HCT116 (cell line): ENCODE measurements around the gene CSF2RB. TPM values are rescaled to one million over a fixed set of nuclear protein-coding genes. Genes with fewer than 3 reads are reported as not detected.

ENCODE experiments used
- ATAC-seq: fragments of 200-7000 bp; cut with Tn5 transposase; 2 replicates; pipeline ENCODE4 v1.9.1; 2020; ENCODE audit warnings: mild to moderate bottlenecking, moderate library complexity
- BruUV-seq: library from RNA; stranded (reverse); fragments of 400-500 nt; replicated peaks from 2 replicates; lab custom pipeline; 2021; lab: Mats Ljungman, UMichigan
- CTCF ChIA-PET: fragments of 300-600 bp; sonication (Branson Sonifier 250); formaldehyde crosslinking; loops from one replicate; lab custom pipeline; 2021; ENCODE audit warnings: antibody characterized with exemption; lab: Charles Lee
- POLR2A ChIA-PET: fragments of 300-600, 350-600 bp; sonication (Branson Sonifier 250); formaldehyde crosslinking; loops from one replicate; lab custom pipeline; 2021; ENCODE audit warnings: antibody characterized with exemption; lab: Charles Lee
- RAD21 ChIA-PET, 2 experiments: fragments of 300-600 bp; sonication (Branson Sonifier 250); formaldehyde crosslinking; loops; one replicate each; lab custom pipeline; 2023; ENCODE audit warnings: low total read pairs in 2 of 2; ENCODE audit not compliant: uncharacterized antibody in 2 of 2, unreplicated experiment in 2 of 2, low non-redundant PET in 1 of 2; lab: Charles Lee
- DNase-seq: peaks from one replicate; pipeline ENCODE4 v3.0.0-alpha.2; 2010; ENCODE audit warnings: low read depth, low spot score
- H2AFZ ChIP-seq: fragments of 200-600 bp; shearing (Covaris generic), sonication (generic); 2 replicates; pipeline ENCODE4 v1.6.1; 2017; ENCODE audit warnings: low read depth, mixed run types, mixed read lengths, antibody characterized with exemption, low read length; ENCODE audit not compliant: poor library complexity, severe bottlenecking
- H3K27ac ChIP-seq: 2 replicates; pipeline ENCODE4 v1.5.1; 2012; ENCODE audit warnings: low read depth, low read length
- H3K27me3 ChIP-seq: fragments of 200-600 bp; sonication (generic); 2 replicates; pipeline ENCODE4 v1.6.1; 2016; ENCODE audit warnings: mixed run types, low read length, mixed read lengths; ENCODE audit not compliant: insufficient read depth
- H3K36me3 ChIP-seq, 2 experiments: fragments of 200-500 bp in 1 of 2; fragments of 200-600 bp in 1 of 2; sonication (Bioruptor generic) in 1 of 2; sonication (generic) in 1 of 2; 2 replicates each; pipeline versions ENCODE4 v1.5.1 to v1.6.1; 2014 to 2016; ENCODE audit warnings: low read length in 2 of 2, inconsistent platforms in 1 of 2, mixed read lengths in 1 of 2, mixed run types in 1 of 2; ENCODE audit not compliant: insufficient read depth in 2 of 2, control insufficient read depth in 1 of 2
- H3K4me1 ChIP-seq, 2 experiments: fragments of 200-600 bp in 1 of 2; sonication (generic) in 1 of 2; 2 replicates each; pipeline versions ENCODE4 v1.5.1 to v1.6.1; 2012 to 2017; ENCODE audit warnings: low read length in 2 of 2, inconsistent platforms in 1 of 2, mild to moderate bottlenecking in 1 of 2, mixed read lengths in 1 of 2, mixed run types in 1 of 2, moderate library complexity in 1 of 2; ENCODE audit not compliant: insufficient read depth in 2 of 2, control insufficient read depth in 1 of 2
- H3K4me2 ChIP-seq: fragments of 200-600 bp; sonication (generic); 2 replicates; pipeline ENCODE4 v1.6.1; 2017; ENCODE audit warnings: mixed run types, low read length, mixed read lengths
- H3K4me3 ChIP-seq, 2 experiments: fragments of 200-600 bp in 1 of 2; sonication (generic) in 1 of 2; replicated peaks in 1 of 2; 2 replicates each; pipeline ENCODE4 v1.5.1; 2011 to 2016; ENCODE audit warnings: low read length in 2 of 2, control low read depth in 1 of 2, low read depth in 1 of 2, mild to moderate bottlenecking in 1 of 2, mixed read lengths in 1 of 2, mixed run types in 1 of 2
- H3K79me2 ChIP-seq: fragments of 200-600 bp; sonication (generic); 2 replicates; pipeline ENCODE4 v1.6.1; 2017; ENCODE audit warnings: mild to moderate bottlenecking, mixed run types, low read length, moderate library complexity, mixed read lengths; ENCODE audit not compliant: insufficient read depth
- H3K9ac ChIP-seq: fragments of 200-600 bp; sonication (generic); 2 replicates; pipeline ENCODE4 v1.6.1; 2016; ENCODE audit warnings: low read length, mixed read lengths
- H3K9me2 ChIP-seq: fragments of 200-600 bp; sonication (generic), shearing (Covaris generic); 2 replicates; pipeline ENCODE4 v1.6.1; 2017; ENCODE audit warnings: mixed run types, mild to moderate bottlenecking, moderate library complexity; ENCODE audit not compliant: insufficient read depth
- H3K9me3 ChIP-seq, 2 experiments: fragments of 200-500 bp in 1 of 2; fragments of 200-600 bp in 1 of 2; sonication (Bioruptor generic) in 1 of 2; sonication (generic) in 1 of 2; 2 replicates each; pipeline ENCODE4 v1.6.1; 2014 to 2017; ENCODE audit warnings: low read length in 2 of 2, mixed read lengths in 2 of 2, inconsistent platforms in 1 of 2, low read depth in 1 of 2, mild to moderate bottlenecking in 1 of 2, mixed run types in 1 of 2, moderate library complexity in 1 of 2; ENCODE audit not compliant: control insufficient read depth in 1 of 2, insufficient read depth in 1 of 2
- H4K20me1 ChIP-seq: fragments of 200-600 bp; sonication (generic), shearing (Covaris generic); 2 replicates; pipeline ENCODE4 v1.6.1; 2017; ENCODE audit warnings: mixed run types, mild to moderate bottlenecking, moderate library complexity; ENCODE audit not compliant: insufficient read depth
- ATF3 ChIP-seq: IDR thresholded peaks from 2 replicates; pipeline ENCODE4 v1.6.1; 2012
- CBX3 ChIP-seq: IDR thresholded peaks from 2 replicates; pipeline ENCODE4 v1.6.1; 2012; ENCODE audit warnings: low read depth
- CTCF ChIP-seq, 3 experiments: fragments of 200-600 bp in 1 of 3; sonication (generic) in 1 of 3; IDR thresholded peaks in 2 of 3; conservative IDR thresholded peaks in 1 of 3; 2 replicates each; pipeline ENCODE4 v1.5.1; 2012 to 2017; ENCODE audit warnings: low read depth in 2 of 3, low read length in 2 of 3, antibody characterized with exemption in 1 of 3, borderline replicate concordance in 1 of 3, control low read depth in 1 of 3, mild to moderate bottlenecking in 1 of 3, mixed read lengths in 1 of 3, mixed run types in 1 of 3, moderate library complexity in 1 of 3; ENCODE audit not compliant: insufficient read depth in 1 of 3
- EZH2 ChIP-seq: fragments of 200-600 bp; sonication (generic); IDR thresholded peaks from 2 replicates; pipeline ENCODE4 v1.6.1; 2017; ENCODE audit warnings: antibody characterized with exemption, mixed run types
- JUND ChIP-seq: IDR thresholded peaks from 2 replicates; pipeline ENCODE4 v1.6.1; 2012
- MAX ChIP-seq: IDR thresholded peaks from 2 replicates; pipeline ENCODE4 v1.6.1; 2012
- POLR2A ChIP-seq: IDR thresholded peaks from 2 replicates; pipeline ENCODE4 v1.7.0; 2011; ENCODE audit warnings: borderline replicate concordance; ENCODE audit not compliant: insufficient read depth, insufficient read length; ENCODE audit errors: extremely low read depth
- POLR2AphosphoS5 ChIP-seq: IDR thresholded peaks from 2 replicates; pipeline ENCODE4 v1.6.1; 2011; ENCODE audit warnings: mild to moderate bottlenecking, low read depth, low read length, moderate library complexity
- REST ChIP-seq: IDR thresholded peaks from 2 replicates; pipeline ENCODE4 v1.6.1; 2012; ENCODE audit warnings: low read depth
- SRF ChIP-seq: IDR thresholded peaks from 2 replicates; pipeline ENCODE4 v1.6.1; 2012; ENCODE audit warnings: low read depth
- intact Hi-C: fragments of 100-400 bp; cut with micrococcal nuclease; formaldehyde crosslinking; loops from 2 replicates; pipeline ENCODE4 v1.10.0; 2022
- total RNA-seq: library from RNA; stranded (reverse); gene quantifications from one replicate; pipeline ENCODE4 v1.2.1, GENCODE V29; 2021; ENCODE audit not compliant: unreplicated experiment

The CSF2RB gene
- total RNA-seq, 1 experiment from 2014 or later: 0.10 TPM

GRCh38 chr22:36955691-36956090 is 42.3 kb downstream of the CSF2RB start:
- intact Hi-C loops: no loop called here
- ChIA-PET RAD21 (no interaction called here), POLR2A (no interaction called here), CTCF (no interaction called here)
- no peak for DNase-seq
- no peak for ATAC-seq
- Histone ChIP-seq H3K9me3 (no peaks in the 10 kb centered on the region), H3K36me3 (peaks cover 3 to 8% of the 10 kb centered on the region in 2 experiments; a peak in 2 of 4 replicates), H3K79me2 (no peaks in the 10 kb centered on the region), H4K20me1 (no peaks in the 10 kb centered on the region), H3K4me2 (no peak overlapping the region), H2AFZ (no peak overlapping the region), H3K27me3 (no peaks in the 10 kb centered on the region), H3K4me3 (no peak overlapping the region), H3K4me1 (no peaks in the 10 kb centered on the region), H3K9me2 (no peaks in the 10 kb centered on the region), H3K9ac (no peak overlapping the region), H3K27ac (no peak overlapping the region)
- TF ChIP-seq JUND: no peak
- TF ChIP-seq CBX3: no peak
- no peak for TF ChIP-seq REST
- no peak for TF ChIP-seq CTCF (IDR thresholded peaks at IDR 0.05 in 2 of 3, conservative IDR thresholded peaks at IDR 0.05 in 1 of 3; ENCODE audit: borderline replicate concordance in 1 of 3, insufficient read depth in 1 of 3, low read depth in 2 of 3, low read length in 2 of 3)
- TF ChIP-seq MAX: no peak
- TF ChIP-seq POLR2A: no peak
- TF ChIP-seq SRF: no peak
- TF ChIP-seq POLR2AphosphoS5: no peak
- no peak for TF ChIP-seq EZH2
- no peak for TF ChIP-seq ATF3
- BruUV-seq: no TSS peak
